ENCODE data around the gene PHYH.

GRCh38 chr10:13271552-13272163 lies 28.2 kb downstream of the PHYH start:
- TF ChIP-seq CTCF (IDR thresholded peaks at IDR 0.05; ENCODE audit: insufficient read depth, low read depth, low read length) (peak; percentile 26), EZH2 (IDR thresholded peaks at IDR 0.05; ENCODE audit: insufficient read depth, low read length) (no peak)

All from astrocyte (in vitro differentiated cells and primary cell).